HG02870 (cell line): ENCODE data around the gene ZNF557.
A peak's percentile ranks its signal among the peaks of the same experiment; 100 is the strongest.

ENCODE experiments used
- ATAC-seq: cut with Tn5 transposase; IDR thresholded peaks from one replicate; pipeline ENCODE4 v1.9.1; 2021; ENCODE audit warnings: mild to moderate bottlenecking, moderate library complexity; ENCODE audit not compliant: unreplicated experiment

Gene ZNF557

DNA sequence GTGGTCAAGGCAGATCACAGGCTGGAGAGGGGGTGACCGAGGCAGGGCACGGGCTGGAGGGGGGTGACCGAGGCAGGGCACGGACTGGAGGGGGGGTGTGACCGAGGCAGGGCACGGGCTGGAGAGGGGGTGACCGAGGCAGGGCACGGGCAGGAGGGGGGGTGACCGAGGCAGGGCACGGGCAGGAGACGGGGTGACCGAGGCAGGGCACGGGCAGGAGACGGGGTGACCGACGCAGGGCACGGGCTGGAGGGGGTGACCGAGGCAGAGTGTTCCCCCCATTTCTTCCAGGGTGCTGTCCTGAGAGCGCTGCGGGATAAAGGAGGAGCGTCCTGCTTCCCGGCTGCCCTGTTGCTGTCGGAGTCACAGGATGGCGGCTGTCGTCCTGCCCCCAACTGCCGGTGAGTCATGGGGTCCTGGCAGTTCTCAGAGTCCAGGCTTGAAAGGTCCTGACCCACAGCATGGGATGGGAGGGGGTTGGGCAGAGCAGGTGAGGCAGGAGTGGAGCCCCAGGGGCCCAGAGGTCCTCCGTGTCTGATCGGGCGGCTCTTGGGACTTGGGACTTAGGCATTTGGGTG lies 5.3 kb downstream of the ZNF557 start:
- no peak for ATAC-seq

GRCh38 chr19:7076151-7076550 lies 6.6 kb downstream of the ZNF557 start:
- ATAC-seq = no peak

- no peak for ATAC-seq
These were observed 8.5 kb downstream of the ZNF557 start for GRCh38 chr19:7078008-7078407.

DNA sequence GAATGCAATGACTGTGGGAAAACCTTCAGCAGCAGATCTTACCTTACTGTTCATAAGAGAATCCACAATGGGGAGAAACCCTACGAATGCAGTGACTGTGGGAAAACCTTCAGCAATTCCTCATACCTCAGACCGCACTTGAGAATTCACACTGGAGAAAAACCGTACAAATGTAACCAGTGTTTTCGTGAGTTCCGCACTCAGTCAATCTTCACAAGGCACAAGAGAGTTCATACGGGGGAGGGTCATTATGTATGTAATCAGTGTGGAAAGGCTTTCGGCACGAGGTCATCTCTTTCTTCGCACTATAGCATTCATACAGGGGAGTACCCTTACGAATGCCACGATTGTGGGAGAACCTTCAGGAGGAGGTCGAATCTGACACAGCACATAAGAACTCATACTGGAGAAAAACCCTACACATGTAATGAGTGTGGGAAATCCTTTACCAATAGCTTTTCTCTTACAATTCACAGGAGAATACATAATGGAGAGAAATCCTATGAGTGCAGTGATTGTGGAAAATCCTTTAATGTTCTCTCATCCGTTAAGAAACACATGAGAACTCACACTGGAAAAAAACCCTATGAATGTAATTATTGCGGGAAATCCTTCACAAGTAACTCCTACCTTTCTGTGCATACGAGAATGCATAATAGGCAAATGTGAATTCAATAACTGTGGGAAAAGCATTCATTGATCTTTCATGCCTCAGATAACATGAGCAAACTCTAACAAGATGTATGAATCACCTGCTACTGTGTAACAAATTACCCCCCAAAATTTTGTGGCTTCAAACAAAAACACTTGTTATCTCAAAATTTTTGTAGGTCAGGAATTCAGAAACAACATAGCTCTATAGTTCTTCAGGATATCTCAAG lies 13.8 kb downstream of the ZNF557 start:
- no peak for ATAC-seq

DNA sequence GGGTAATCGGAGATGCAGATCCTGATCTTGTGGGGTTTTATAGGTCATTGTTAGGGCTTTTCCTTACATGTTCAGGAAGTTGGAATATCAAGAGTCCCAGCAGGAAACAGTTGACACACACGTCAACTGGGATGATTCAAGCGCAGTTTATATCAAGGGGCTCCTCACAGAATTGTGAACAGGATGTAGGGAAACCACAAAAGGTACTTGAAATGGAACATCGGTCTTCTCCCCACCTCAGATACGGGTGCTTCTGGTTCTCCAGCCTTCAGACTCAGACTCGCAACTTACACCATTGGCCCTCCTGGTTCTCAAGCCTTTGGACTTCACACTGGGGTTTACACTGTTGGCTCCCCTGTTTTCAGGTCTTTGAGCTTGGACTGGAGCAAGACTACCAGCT lies 19.5 kb downstream of the ZNF557 start:
- ATAC-seq = no peak

- ATAC-seq = no peak
These were observed 28.6 kb downstream of the ZNF557 start for GRCh38 chr19:7098096-7098495.

DNA sequence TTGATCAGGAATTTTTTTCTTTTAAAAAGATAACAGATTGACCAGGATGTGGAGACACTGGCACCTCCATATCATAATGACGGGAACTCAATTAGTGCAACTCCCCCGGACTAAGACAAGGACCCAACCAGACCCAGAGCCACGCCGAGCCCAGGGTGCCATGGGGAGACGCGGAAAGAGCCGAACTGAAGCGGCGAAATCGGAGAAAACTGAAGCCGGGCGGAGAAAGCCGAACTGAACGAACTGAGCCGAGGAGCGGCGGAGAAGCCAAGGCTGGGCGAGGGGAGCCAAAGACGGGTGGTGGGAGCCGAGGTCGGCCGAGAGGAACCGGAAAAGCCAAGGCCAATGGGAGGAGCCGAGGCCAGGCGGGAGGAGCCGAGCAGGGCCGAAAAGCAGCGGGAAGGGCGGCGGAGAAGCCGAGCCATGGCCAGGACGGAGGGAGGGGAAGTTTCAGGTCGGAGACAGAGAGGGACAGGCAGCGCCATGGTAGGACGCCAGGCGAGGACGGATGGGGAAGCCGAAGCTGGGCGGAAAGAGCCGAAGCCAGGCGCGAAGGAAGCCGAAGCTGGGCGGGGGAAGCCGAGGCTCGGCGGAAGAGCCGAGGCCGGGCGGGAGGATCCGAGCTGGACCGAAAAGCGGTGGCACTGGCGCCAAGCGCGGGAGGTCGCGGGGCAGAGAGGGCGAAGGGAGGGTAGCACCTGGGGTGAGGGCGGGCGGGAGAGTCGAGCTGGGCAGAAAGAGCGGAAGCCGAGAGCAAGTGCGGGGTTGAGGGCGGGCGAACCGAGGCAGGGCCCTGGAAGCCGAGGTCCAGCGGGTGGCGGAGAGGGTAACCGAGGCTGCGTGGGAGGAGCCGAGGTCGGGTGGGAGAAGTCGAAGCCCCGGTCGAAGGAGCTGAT lies 29.4 kb downstream of the ZNF557 start:
- ATAC-seq = peak; percentile 68

DNA sequence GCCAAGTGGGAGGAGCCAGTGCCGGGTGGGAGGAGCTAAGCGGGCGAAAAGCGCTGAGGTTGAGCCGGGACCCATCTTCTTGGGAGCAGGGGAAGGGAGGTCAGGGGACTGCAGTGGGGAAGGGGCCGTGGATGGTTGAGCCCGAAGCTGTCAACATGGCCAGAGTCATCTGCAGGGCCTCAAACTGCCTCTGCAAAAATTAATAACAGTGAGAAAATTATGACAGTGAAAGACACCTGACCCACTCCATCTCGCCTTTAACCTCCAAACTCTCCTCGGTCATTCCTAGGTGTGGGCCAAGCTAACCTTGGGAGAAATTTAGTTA lies 30.1 kb downstream of the ZNF557 start:
- ATAC-seq = no peak

DNA sequence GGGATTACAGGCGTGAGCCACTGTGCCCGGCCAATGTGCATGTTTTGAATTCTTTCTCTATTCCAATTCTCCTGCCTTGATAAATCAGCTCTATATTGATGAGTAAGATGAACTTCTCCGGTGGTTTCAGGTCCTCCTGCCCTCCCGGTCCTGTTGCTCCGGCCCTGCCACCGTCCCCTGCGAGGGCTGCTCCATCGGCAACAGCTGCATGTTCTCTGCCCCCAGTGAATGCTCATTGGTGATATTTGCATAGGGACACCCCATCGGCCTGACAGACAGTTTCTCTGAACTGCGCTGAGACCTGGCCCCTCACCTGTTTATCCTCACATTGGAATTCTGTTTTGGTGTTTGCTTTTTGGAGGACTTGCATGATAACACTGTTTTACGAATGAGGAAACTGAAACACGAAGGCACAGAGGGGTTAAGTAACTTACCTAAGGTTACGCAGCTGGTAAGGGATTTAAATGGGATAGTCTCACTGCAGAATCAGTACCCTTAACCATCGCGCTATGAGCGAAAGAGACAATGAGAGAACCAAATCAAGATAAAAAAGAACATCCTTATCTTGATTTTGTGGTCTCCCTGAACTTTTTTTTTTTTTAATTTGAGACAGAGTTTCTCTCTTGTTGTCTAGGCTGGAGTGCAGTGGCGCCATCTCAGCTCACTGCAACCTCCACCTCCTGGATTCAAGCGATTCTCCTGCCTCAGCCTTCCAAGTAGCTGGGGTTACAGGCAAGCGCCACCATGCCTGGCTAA lies 32.2 kb downstream of the ZNF557 start:
- ATAC-seq = no peak

DNA sequence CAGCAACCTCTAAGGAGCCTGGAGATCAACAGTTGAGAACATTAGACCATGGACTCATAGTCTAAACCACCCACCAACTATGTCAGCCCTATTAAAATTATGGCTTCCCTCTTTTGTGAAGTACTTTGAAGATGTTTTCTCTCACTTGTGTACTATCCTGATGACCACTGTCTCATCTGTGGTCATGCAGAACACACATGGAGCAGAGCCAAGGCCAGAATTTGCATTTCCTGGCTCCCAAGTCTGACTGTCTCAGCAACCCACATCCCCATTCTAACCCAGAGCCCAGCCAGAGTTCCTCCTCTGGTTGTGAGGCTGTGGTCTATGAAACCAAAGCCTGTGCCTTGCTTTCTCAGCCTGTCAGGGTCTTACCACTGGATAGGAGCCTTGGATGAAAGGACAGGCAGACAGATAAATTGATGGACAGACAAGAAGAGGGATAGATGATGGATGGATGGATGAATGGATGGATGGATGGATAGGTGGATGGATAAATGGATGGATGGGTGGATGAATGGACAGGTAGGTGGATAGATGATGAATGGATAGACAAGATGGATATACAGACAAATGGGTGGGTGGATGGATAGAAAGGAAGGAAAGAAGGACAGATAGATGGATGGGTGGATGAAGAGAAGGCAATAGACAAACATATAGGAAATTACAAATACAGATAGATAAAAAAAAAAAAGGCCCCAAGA lies 35.4 kb downstream of the ZNF557 start:
- ATAC-seq = no peak

DNA sequence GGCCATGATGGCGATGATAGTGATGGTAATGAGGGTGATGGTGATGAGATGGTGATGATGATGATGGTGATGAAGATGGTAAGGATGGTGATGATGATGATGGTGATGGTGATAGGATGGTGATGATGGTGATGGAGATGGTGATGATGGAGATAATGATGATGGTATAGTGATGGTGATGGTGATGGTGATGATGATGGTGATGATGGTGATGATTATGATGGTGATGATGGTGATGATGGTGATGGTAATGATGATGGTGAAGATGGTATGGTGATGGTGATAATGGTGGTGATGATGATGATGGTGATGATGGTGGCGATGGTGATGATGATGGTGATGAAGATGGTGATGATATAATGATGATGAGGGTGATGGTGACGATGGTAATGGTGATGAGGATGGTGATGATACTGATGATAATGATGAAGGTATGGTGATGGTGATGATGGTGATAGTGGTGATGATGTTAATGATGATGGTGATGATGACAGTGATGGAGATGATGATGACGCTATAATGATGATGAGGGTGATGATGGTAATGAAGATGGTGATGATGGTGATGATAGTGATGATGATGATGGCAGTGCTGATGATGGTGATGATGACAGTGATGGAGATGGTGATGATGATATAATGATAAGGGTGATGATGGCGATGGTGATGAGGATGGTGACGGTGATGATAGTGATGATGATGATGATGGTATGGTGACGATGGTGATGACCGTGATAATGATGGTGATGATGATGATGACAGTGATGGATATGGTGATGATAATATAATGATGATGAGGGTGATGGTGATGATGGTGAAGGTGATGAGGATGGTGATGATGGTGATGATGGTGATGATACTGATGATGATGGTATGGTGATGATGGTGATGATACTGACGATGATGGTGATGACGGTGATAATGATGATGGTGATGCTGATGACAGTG lies 37.5 kb downstream of the ZNF557 start:
- no peak for ATAC-seq

- no peak for ATAC-seq
These were observed 40.3 kb downstream of the ZNF557 start for GRCh38 chr19:7109678-7110289.

DNA sequence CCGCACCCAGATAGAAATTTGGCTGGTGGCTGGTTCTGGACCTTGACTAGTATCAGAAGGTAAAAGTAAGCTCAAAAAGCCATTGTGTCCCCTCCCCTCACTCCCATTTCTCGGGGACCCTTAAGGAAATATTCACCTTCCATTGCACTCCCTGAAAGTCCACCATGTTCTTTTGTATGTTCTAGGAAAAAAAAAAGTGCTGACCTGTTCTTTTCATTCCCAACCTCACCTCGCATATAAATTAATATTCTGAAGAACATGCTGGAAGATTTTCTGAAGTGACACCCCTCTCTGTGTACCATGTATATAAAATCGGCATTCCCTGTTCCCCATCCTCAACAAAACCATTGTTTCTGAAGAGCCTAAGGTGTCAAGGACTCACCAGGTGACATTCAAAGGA lies 43.2 kb downstream of the ZNF557 start:
- no peak for ATAC-seq

DNA sequence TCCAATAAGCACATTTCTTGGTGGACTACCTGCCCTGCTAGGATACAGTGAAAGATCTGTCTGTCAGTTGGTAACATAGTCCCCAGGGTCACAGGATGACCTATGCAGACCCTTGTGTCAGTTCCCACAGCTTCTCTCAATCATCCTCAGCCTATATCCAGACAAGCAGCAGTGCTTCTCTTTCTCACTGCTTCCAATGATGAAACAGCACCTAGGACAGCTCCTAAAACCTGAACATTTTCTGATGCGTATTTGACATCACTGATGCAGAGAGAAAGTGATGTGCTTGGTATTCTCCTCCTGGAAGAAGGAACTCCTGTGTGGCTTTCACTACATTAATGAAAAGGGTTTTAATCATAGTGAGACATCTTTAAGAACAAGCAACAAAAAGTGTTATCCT lies 43.7 kb downstream of the ZNF557 start:
- no peak for ATAC-seq

GRCh38 chr19:7115721-7116120 lies 46.2 kb downstream of the ZNF557 start:
- no peak for ATAC-seq

GRCh38 chr19:7117248-7117647 lies 47.7 kb downstream of the ZNF557 start:
- no peak for ATAC-seq

GRCh38 chr19:7119582-7119981 lies 50.1 kb downstream of the ZNF557 start:
- ATAC-seq = no peak

GRCh38 chr19:7120499-7120898 lies 51.0 kb downstream of the ZNF557 start:
- ATAC-seq = no peak

DNA sequence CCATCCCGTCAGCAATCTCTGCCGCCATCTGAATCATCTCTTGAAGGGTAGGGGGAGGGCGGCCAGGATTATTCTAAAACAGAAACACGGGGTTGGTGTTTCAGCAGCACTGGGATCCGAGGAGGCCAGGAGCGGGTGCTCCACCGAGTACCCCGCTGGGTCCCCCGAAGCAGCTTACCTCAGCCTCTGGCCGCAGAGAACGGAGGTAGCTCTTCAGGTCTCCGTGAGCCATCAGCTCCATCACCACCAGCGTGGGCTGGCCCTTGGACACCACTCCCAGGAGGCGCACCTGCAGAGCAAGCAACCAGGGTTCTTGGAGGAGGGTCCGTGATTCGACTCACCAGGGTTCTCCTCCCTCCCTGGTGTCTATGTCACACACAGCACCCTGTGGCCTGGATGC lies 53.2 kb downstream of the ZNF557 start:
- ATAC-seq = no peak
